RWPE1 (cell line): ENCODE results near the gene IL2RA.

Experiments used
- CTCF ChIA-PET: fragments of 350-600 bp; sonication (Branson Sonifier 250); formaldehyde crosslinking; extraction: SDS; loops from one replicate; lab custom pipeline; 2021; lab: Yijun Ruan, JAX
- POLR2A ChIA-PET: fragments of 400-600 bp; formaldehyde crosslinking; extraction: SDS; loops from one replicate; lab custom pipeline; 2020; ENCODE audit warnings: antibody characterized with exemption; ENCODE audit not compliant: low non-redundant PET; lab: Yijun Ruan, JAX
- DNase-seq: peaks from one replicate; pipeline ENCODE4 v3.0.0; 2012; ENCODE audit warnings: low spot score
- H3K27ac ChIP-seq: fragments of 450-650 bp; 2 replicates; pipeline ENCODE4 v1.5.1; 2017
- CTCF ChIP-seq: fragments of 450-650 bp; conservative IDR thresholded peaks from 2 replicates; pipeline ENCODE4 v1.5.1; 2017; ENCODE audit warnings: low read depth, mild to moderate bottlenecking

IL2RA gene

GRCh38 chr10:5988336-5988920 lies 73.7 kb downstream of the IL2RA start:
- no peak for DNase-seq
- no peak for TF ChIP-seq CTCF
- no peak overlapping the region for H3K27ac ChIP-seq
- CTCF ChIA-PET: no interaction called here
- POLR2A ChIA-PET: no interaction called here

DNA sequence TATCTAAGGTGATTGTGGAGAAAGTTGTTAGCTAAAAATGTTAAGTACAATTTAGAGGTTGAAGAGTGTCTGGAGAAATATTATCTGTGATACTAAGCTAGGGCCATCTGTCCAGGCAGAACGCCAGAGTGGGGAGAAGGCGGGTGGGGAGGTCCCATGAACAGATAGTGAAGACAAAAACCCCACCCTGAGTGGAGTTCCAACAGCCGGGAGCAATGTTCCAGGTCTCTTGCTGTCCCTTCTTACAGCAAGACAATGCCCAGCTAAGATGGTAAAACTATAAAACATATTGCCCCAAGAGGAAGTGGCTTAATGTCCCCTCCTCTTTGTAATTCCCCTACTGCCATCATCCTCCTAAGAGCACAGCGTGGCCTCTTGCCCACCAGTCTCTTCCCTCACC lies 74.4 kb downstream of the IL2RA start:
- no peak for TF ChIP-seq CTCF
- DNase-seq: no peak
- H3K27ac ChIP-seq: no peak overlapping the region
- CTCF ChIA-PET: no interaction called here
- POLR2A ChIA-PET: no interaction called here

DNA sequence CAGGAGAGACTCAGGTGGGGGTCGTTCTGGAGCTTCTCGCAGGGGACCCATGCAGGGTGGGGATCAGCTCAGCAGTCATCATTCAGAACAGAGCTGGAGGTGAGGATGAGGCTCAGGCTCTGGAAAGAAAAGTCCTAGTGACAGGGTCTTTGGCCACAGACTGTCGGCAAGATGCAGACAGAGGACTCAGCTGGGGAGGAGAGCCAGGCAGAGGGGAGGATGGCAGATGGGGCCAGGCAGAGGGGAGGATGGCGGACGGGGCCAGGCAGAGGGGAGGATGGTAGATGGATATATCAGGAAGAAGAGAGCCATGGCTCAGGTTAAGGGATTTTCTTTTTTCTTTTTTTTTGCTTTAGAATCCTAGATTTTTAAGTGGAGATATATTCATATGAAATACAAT lies 77.1 kb downstream of the IL2RA start:
- POLR2A ChIA-PET: no interaction called here

DNA sequence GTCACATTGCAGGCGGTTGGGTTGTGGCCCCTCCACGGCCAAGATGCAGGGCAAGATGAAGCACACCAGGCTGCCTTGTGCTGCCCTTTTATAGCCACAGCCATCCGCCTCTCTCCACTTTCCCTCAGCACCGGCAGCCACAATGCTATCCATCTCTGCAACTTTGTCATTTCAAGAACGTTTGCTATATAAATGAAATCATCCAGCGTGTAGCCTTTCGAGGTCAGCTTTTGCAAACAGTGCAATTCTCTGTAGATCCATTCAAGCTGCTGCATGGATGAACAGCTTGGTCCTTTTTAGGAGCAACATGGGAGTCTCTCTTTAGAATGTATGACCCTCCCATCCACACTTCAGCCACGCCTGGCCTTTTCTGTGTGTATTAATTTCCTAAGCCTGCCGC lies 78.4 kb downstream of the IL2RA start:
- no peak overlapping the region for H3K27ac ChIP-seq
- TF ChIP-seq CTCF: no peak
- ChIA-PET POLR2A (no interaction called here), CTCF (interaction anchor here (0.7 kb wide), 1 partner anchor 40 kb away, joined by 3 read pairs; no protein-coding TSS in a partner anchor)
- no peak for DNase-seq

More for the DNA sequence above, 77.1 kb downstream of the IL2RA start:
- CTCF ChIA-PET: interaction anchor here (0.6 kb wide), 1 partner anchor 101 kb away, joined by 3 read pairs; no protein-coding TSS in a partner anchor
- no peak overlapping the region for H3K27ac ChIP-seq
- TF ChIP-seq CTCF: no peak
- DNase-seq: no peak

GRCh38 chr10:5981529-5981928 lies 80.6 kb downstream of the IL2RA start:
- ChIA-PET CTCF (no interaction called here), POLR2A (no interaction called here)
- no peak for TF ChIP-seq CTCF

DNA sequence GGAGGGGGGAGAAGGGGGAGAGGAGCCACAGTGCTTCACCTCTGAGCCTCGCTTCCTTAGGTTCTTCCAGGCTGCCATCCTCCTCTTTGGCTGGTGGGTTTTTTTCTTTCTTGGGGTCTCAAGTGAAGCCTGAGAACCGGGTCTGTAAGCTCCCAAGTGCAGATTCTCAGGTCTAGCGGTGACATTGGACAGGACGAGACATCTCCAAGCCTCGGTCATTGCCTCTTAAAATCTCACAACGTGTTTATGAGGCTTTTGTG lies 84.0 kb downstream of the IL2RA start:
- TF ChIP-seq CTCF: 0 out of 2 replicates have a peak, but pooled peaks have one; percentile 14
- DNase-seq: no peak
- ChIA-PET CTCF (interaction anchor here (0.8 to 0.9 kb wide), 2 partner anchors 26 to 30 kb away, joined by 3 read pairs; no protein-coding TSS in a partner anchor), POLR2A (interaction anchor here (0.7 kb wide), 1 partner anchor 23 kb away, joined by 5 read pairs; no protein-coding TSS in a partner anchor)
- peak overlapping the region; percentile 88 for H3K27ac ChIP-seq

More at GRCh38 chr10:5981529-5981928, 80.6 kb downstream of the IL2RA start:
- H3K27ac ChIP-seq: no peak overlapping the region
- DNase-seq: no peak
